ENCODE data around the gene ANTKMT.

Gene ANTKMT

GRCh38 chr16:718389-718788 lies 2.6 kb upstream of the ANTKMT start:
- POLR2A ChIA-PET = no interaction called here
- no peak for DNase-seq (ENCODE audit: extremely low spot score)
- no peak for TF ChIP-seq ARNT (IDR thresholded peaks at IDR 0.05)
- TF ChIP-seq ZNF384 (IDR thresholded peaks at IDR 0.05) = no peak
- no peak for TF ChIP-seq FOXA1 (IDR thresholded peaks at IDR 0.05)
- TF ChIP-seq NFRKB (IDR thresholded peaks at IDR 0.05) = no peak
- no peak for TF ChIP-seq FOXK2 (IDR thresholded peaks at IDR 0.05)
- TF ChIP-seq TARDBP (IDR thresholded peaks at IDR 0.05) = no peak
- TF ChIP-seq L3MBTL2 (conservative IDR thresholded peaks at IDR 0.05) = no peak
- no peak for TF ChIP-seq BHLHE40 (IDR thresholded peaks at IDR 0.05; ENCODE audit: borderline replicate concordance)
- no peak for TF ChIP-seq SUZ12 (IDR thresholded peaks at IDR 0.05)
- TF ChIP-seq HDGF (IDR thresholded peaks at IDR 0.05; ENCODE audit: borderline replicate concordance) = no peak
- TF ChIP-seq LEF1 (IDR thresholded peaks at IDR 0.05; ENCODE audit: borderline replicate concordance) = no peak
- no peak for TF ChIP-seq SP1 (IDR thresholded peaks at IDR 0.05)
- TF ChIP-seq CTBP1 (IDR thresholded peaks at IDR 0.05; ENCODE audit: borderline replicate concordance) = no peak
- CTCF ChIA-PET = interaction anchor here (0.6 kb wide), 1 partner anchor 611 kb away, joined by 3 read pairs; no protein-coding TSS in a partner anchor

- CTCF ChIA-PET = interaction anchor here (0.6 to 2.8 kb wide), 2 partner anchors 9 to 612 kb away, joined by 3 to 7 read pairs; no protein-coding TSS in a partner anchor
- TF ChIP-seq LEF1 (IDR thresholded peaks at IDR 0.05; ENCODE audit: borderline replicate concordance) (no peak), L3MBTL2 (conservative IDR thresholded peaks at IDR 0.05) (no peak), SUZ12 (IDR thresholded peaks at IDR 0.05) (no peak), FOXA1 (IDR thresholded peaks at IDR 0.05) (no peak), NFRKB (IDR thresholded peaks at IDR 0.05) (no peak), SP1 (IDR thresholded peaks at IDR 0.05) (no peak), FOXK2 (IDR thresholded peaks at IDR 0.05) (no peak), ZNF384 (IDR thresholded peaks at IDR 0.05) (no peak), TARDBP (IDR thresholded peaks at IDR 0.05) (no peak), FOXM1 (IDR thresholded peaks at IDR 0.05; ENCODE audit: borderline replicate concordance) (no peak), CTBP1 (IDR thresholded peaks at IDR 0.05; ENCODE audit: borderline replicate concordance) (no peak), ELF4 (IDR thresholded peaks at IDR 0.05) (no peak), BHLHE40 (IDR thresholded peaks at IDR 0.05; ENCODE audit: borderline replicate concordance) (no peak), ARNT (IDR thresholded peaks at IDR 0.05) (no peak)
- DNase-seq (ENCODE audit: extremely low spot score) = no peak
- POLR2A ChIA-PET = interaction anchor here (1.4 to 4.1 kb wide), 3 partner anchors 11 to 69 kb away, joined by 4 to 47 read pairs (median 34); partner anchors contain the start of genes CHTF18 and RPUSD1
Observed at GRCh38 chr16:718922-719321, 2.0 kb upstream of the ANTKMT start.

GRCh38 chr16:719815-720446 lies 1.0 kb upstream of the ANTKMT start:
- TF ChIP-seq TARDBP (IDR thresholded peaks at IDR 0.05) = no peak
- TF ChIP-seq ELF4 (IDR thresholded peaks at IDR 0.05) = no peak
- TF ChIP-seq CTBP1 (IDR thresholded peaks at IDR 0.05; ENCODE audit: borderline replicate concordance) = no peak
- no peak for TF ChIP-seq HDGF (IDR thresholded peaks at IDR 0.05; ENCODE audit: borderline replicate concordance)
- TF ChIP-seq FOXM1 (IDR thresholded peaks at IDR 0.05; ENCODE audit: borderline replicate concordance) = no peak
- TF ChIP-seq PKNOX1 (IDR thresholded peaks at IDR 0.05) = no peak
- no peak for TF ChIP-seq ZNF384 (IDR thresholded peaks at IDR 0.05)
- no peak for TF ChIP-seq L3MBTL2 (conservative IDR thresholded peaks at IDR 0.05)
- no peak for TF ChIP-seq FOXK2 (IDR thresholded peaks at IDR 0.05)
- TF ChIP-seq FOXA1 (IDR thresholded peaks at IDR 0.05) = no peak
- no peak for TF ChIP-seq NFRKB (IDR thresholded peaks at IDR 0.05)
- TF ChIP-seq BHLHE40 (IDR thresholded peaks at IDR 0.05; ENCODE audit: borderline replicate concordance) = no peak
- ChIA-PET CTCF (interaction anchor here (0.7 to 2.8 kb wide), 7 partner anchors 8 to 85 kb away, joined by 3 to 7 read pairs (median 4); partner anchors contain the start of gene CIAO3), POLR2A (interaction anchor here (0.5 to 4.1 kb wide), 15 partner anchors 10 to 79 kb away, joined by 3 to 47 read pairs (median 7); partner anchors contain the start of genes CHTF18, CIAO3, RPUSD1 and STUB1)
- DNase-seq (ENCODE audit: extremely low spot score) = no peak

- no peak for TF ChIP-seq BHLHE40 (IDR thresholded peaks at IDR 0.05; ENCODE audit: borderline replicate concordance)
- no peak for TF ChIP-seq FOXA1 (IDR thresholded peaks at IDR 0.05)
- TF ChIP-seq SP1 (IDR thresholded peaks at IDR 0.05) = no peak
- no peak for TF ChIP-seq ZNF384 (IDR thresholded peaks at IDR 0.05)
- no peak for TF ChIP-seq PKNOX1 (IDR thresholded peaks at IDR 0.05)
- no peak; the same call in 1 of the 2 replicates for TF ChIP-seq L3MBTL2 (conservative IDR thresholded peaks at IDR 0.05)
- TF ChIP-seq SUZ12 (IDR thresholded peaks at IDR 0.05) = no peak
- no peak for TF ChIP-seq FOXM1 (IDR thresholded peaks at IDR 0.05; ENCODE audit: borderline replicate concordance)
- TF ChIP-seq TARDBP (IDR thresholded peaks at IDR 0.05) = no peak
- no peak for TF ChIP-seq NFRKB (IDR thresholded peaks at IDR 0.05)
- no peak for TF ChIP-seq LEF1 (IDR thresholded peaks at IDR 0.05; ENCODE audit: borderline replicate concordance)
- TF ChIP-seq ELF4 (IDR thresholded peaks at IDR 0.05) = no peak
- no peak for TF ChIP-seq HDGF (IDR thresholded peaks at IDR 0.05; ENCODE audit: borderline replicate concordance)
- TF ChIP-seq CTBP1 (IDR thresholded peaks at IDR 0.05; ENCODE audit: borderline replicate concordance) = no peak
- ChIA-PET POLR2A (interaction anchor here (0.5 to 4.1 kb wide), 21 partner anchors 8 to 79 kb away, joined by 3 to 47 read pairs (median 7); partner anchors contain the start of genes CHTF18, CIAO3, JMJD8 and MSLN), CTCF (interaction anchor here (0.7 to 2.8 kb wide), 6 partner anchors 11 to 84 kb away, joined by 3 to 7 read pairs (median 4); partner anchors contain the start of gene CIAO3)
- no peak for DNase-seq (ENCODE audit: extremely low spot score)
Observed at GRCh38 chr16:720447-720989, 428 bp upstream of the ANTKMT start.

- CTCF ChIA-PET = interaction anchor here (1.0 to 2.8 kb wide), 2 partner anchors 12 to 82 kb away, joined by 4 to 7 read pairs; no protein-coding TSS in a partner anchor
Observed at GRCh38 chr16:721765-722540, 1.0 kb downstream of the ANTKMT start.

More at GRCh38 chr16:721765-722540, 1.0 kb downstream of the ANTKMT start:
- POLR2A ChIA-PET = interaction anchor here (0.8 to 4.1 kb wide), 23 partner anchors 8 to 66 kb away, joined by 3 to 47 read pairs (median 5); partner anchors contain the start of genes CHTF18, CIAO3, JMJD8 and MSLN
- no peak for DNase-seq (ENCODE audit: extremely low spot score)
- no peak for TF ChIP-seq FOXM1 (IDR thresholded peaks at IDR 0.05; ENCODE audit: borderline replicate concordance)
- TF ChIP-seq L3MBTL2 (conservative IDR thresholded peaks at IDR 0.05) = no peak
- no peak for TF ChIP-seq FOXA1 (IDR thresholded peaks at IDR 0.05)
- no peak for TF ChIP-seq LEF1 (IDR thresholded peaks at IDR 0.05; ENCODE audit: borderline replicate concordance)

Measured in HEK293T (cell line).